NT2/D1 (cell line): Measurements from ENCODE around the gene PTPN23.

Experiments
- DNase-seq: peaks from one replicate; pipeline ENCODE4 v3.0.0-alpha.2; 2011; ENCODE audit warnings: low read depth, low spot score
- H3K27me3 ChIP-seq: 2 replicates; pipeline ENCODE4 v1.6.0; 2011; ENCODE audit warnings: mild to moderate bottlenecking; ENCODE audit not compliant: insufficient read length, insufficient read depth
- H3K36me3 ChIP-seq: 2 replicates; pipeline ENCODE4 v1.6.1; 2011; ENCODE audit warnings: mild to moderate bottlenecking, low read length, mixed read lengths; ENCODE audit not compliant: insufficient read depth, insufficient read length
- H3K4me1 ChIP-seq: 2 replicates; pipeline ENCODE4 v1.5.1; 2011; ENCODE audit not compliant: insufficient read depth, insufficient read length
- H3K4me3 ChIP-seq: 2 replicates; pipeline ENCODE4 v1.5.1; 2011; ENCODE audit warnings: low read depth; ENCODE audit not compliant: insufficient read length
- H3K9ac ChIP-seq: 2 replicates; pipeline ENCODE4 v1.6.0; 2011; ENCODE audit warnings: low read depth; ENCODE audit not compliant: insufficient read length
- H3K9me3 ChIP-seq: 2 replicates; pipeline ENCODE4 v1.5.1; 2011; ENCODE audit warnings: mild to moderate bottlenecking, low read length; ENCODE audit not compliant: insufficient read depth
- SUZ12 ChIP-seq: IDR thresholded peaks from 2 replicates; pipeline ENCODE4 v1.6.1; 2011; ENCODE audit not compliant: insufficient read length, insufficient read depth; ENCODE audit errors: extremely low read depth
- YY1 ChIP-seq: IDR thresholded peaks from 2 replicates; pipeline ENCODE4 v1.6.1; 2011; ENCODE audit not compliant: insufficient read length, insufficient read depth
- ZNF274 ChIP-seq: IDR thresholded peaks from 2 replicates; pipeline ENCODE4 v1.6.1; 2011; ENCODE audit warnings: mild to moderate bottlenecking, low read depth, low read length

PTPN23 gene

DNA sequence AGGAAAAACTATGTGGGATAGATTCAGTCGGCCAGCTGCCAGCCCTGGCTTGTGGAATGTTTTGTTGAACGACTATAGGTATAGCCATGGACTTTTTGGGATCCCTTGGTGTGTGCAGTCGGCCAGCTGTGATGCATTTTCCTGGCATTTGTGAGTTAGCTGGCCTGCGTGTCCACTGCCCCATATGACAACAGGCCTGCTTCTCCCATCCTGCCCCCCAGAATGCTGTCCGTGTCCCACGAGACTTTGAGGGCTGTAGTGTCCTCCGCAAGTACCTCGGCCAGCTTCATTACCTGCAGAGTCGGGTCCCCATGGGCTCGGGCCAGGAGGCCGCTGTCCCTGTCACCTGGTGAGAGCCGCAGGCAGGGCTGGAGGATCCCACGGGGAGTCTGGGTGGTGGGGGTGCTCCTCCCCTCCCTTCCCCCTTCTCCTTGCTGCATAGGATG is 23.6 kb downstream of the PTPN23 start:
- no peak for DNase-seq
- Histone ChIP-seq H3K4me3 (no peak overlapping the region), H3K27me3 (no peaks in the 10 kb centered on the region), H3K36me3 (peaks cover 54% of the 10 kb centered on the region), H3K9ac (no peak overlapping the region), H3K9me3 (no peaks in the 10 kb centered on the region), H3K4me1 (peaks cover 4% of the 10 kb centered on the region)
- TF ChIP-seq ZNF274 (no peak), SUZ12 (no peak), YY1 (no peak)

DNA sequence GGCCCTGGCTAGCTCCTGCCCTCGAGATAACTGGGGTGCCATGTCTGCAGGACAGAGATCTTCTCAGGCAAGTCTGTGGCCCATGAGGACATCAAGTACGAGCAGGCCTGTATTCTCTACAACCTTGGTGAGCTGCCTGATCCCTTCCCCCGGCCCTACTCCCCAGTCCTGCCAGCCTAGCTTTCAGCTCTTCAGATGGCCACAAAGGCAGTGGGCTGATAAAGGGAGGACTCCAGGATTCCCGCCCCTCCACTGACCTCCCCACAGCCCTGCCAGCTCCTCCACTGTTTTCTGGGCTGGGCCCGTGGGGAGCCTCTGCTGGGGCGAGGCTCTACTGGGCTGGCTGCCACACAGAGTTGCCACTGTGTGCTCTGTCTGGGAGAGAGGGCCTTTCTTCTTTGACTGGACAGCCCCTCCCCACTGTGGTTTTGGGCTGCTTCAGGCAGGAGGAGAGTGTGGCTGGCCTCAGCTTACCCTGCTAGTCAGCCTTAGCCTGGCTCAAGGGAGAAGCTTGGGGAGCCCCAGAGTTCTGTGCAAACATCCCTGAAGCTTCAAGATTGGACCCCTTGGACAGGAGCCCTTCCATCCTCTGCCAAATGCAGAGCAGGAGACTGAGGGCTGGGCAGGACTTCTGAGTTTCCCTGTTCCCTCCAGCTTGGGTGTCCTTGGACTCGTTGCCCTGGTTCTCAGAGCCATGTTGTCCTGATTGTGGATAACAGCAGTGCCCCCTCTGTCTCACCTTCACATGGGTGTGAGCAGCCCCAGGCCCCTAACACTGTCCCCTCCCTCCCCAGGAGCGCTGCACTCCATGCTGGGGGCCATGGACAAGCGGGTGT is 24.4 kb downstream of the PTPN23 start:
- Histone ChIP-seq H3K9ac (no peak overlapping the region), H3K36me3 (peaks cover 59% of the 10 kb centered on the region), H3K4me3 (no peak overlapping the region), H3K9me3 (no peaks in the 10 kb centered on the region), H3K27me3 (no peaks in the 10 kb centered on the region), H3K4me1 (peaks cover 4% of the 10 kb centered on the region)
- no peak for DNase-seq
- TF ChIP-seq SUZ12 (no peak), YY1 (no peak), ZNF274 (no peak)

DNA sequence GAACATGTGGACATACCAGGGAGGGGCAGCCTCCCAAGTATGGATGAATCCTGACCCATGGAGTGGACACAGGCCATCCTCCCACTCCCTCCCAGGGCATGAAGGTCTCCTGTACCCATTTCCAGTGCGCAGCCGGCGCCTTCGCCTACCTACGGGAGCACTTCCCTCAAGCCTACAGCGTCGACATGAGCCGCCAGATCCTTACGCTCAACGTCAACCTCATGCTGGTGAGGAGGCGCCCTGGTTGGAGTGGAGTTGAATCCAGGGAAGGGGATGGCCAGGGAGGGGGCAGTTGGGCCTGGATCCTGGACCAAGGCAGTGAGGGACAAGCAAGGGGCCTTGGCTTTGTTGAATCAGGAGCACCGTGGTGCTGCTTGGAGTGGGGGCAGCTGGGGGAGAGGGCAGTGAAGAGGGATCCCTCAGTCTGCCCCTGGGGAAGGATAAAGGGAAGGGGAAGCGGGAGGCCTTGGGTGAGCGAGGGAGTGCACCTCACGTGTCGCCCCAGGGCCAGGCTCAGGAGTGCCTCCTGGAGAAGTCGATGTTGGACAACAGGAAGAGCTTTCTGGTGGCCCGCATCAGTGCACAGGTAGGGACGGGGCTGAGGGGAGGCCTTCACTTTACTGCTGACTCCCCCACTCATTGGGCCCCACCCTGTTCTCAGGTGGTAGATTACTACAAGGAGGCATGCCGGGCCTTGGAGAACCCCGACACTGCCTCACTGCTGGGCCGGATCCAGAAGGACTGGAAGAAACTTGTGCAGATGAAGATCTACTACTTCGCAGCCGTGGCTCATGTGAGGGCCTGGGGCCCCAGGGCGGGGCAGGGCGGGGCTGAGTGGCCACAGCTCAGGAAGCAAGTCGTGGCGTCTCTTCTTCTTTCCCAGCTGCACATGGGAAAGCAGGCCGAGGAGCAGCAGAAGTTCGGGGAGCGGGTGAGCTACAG is 25.3 kb downstream of the PTPN23 start:
- no peak overlapping the region for H3K4me3 ChIP-seq
- DNase-seq, result no peak
- H3K9me3 ChIP-seq, result no peaks in the 10 kb centered on the region
- TF ChIP-seq YY1 (no peak), SUZ12 (no peak), ZNF274 (no peak)
- H3K9ac ChIP-seq, result no peak overlapping the region
- H3K27me3 ChIP-seq, result no peaks in the 10 kb centered on the region
- H3K36me3 ChIP-seq, result peaks cover 59% of the 10 kb centered on the region
- peaks cover 4% of the 10 kb centered on the region for H3K4me1 ChIP-seq

GRCh38 chr3:47406762-47407149 is 25.9 kb downstream of the PTPN23 start:
- Histone ChIP-seq H3K9ac (no peak overlapping the region), H3K36me3 (peaks cover 63% of the 10 kb centered on the region), H3K9me3 (no peaks in the 10 kb centered on the region), H3K4me1 (peaks cover 4% of the 10 kb centered on the region), H3K4me3 (no peak overlapping the region), H3K27me3 (no peaks in the 10 kb centered on the region)
- DNase-seq, result no peak
- TF ChIP-seq SUZ12, result no peak
- no peak for TF ChIP-seq YY1
- TF ChIP-seq ZNF274, result no peak

DNA sequence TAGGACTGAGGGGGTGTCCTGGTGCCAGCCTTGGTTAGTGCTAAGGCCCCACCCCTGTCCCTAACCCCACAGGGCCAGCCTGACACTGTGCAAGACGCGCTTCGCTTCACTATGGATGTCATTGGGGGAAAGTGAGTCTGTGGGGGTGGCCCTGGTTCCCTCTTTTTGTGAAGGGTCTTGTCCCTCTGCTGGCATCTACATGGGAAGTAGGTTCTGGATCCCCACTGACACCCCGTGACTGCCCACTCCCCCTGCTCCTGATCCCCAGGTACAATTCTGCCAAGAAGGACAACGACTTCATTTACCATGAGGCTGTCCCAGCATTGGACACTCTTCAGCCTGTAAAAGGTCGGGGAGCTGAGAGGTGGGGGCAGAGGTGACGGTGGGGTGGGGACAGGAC is 26.4 kb downstream of the PTPN23 start:
- no peaks in the 10 kb centered on the region for H3K27me3 ChIP-seq
- peaks cover 66% of the 10 kb centered on the region for H3K36me3 ChIP-seq
- peaks cover 4% of the 10 kb centered on the region for H3K4me1 ChIP-seq
- TF ChIP-seq ZNF274 (no peak), YY1 (no peak), SUZ12 (no peak)
- no peak overlapping the region for H3K4me3 ChIP-seq
- DNase-seq, result no peak
- no peak overlapping the region for H3K9ac ChIP-seq
- H3K9me3 ChIP-seq, result no peaks in the 10 kb centered on the region

- TF ChIP-seq SUZ12 (no peak), YY1 (no peak), ZNF274 (no peak)
- peaks cover 4% of the 10 kb centered on the region for H3K4me1 ChIP-seq
- no peaks in the 10 kb centered on the region for H3K9me3 ChIP-seq
- DNase-seq, result no peak
- H3K27me3 ChIP-seq, result no peaks in the 10 kb centered on the region
- no peak overlapping the region for H3K9ac ChIP-seq
- no peak overlapping the region for H3K4me3 ChIP-seq
- H3K36me3 ChIP-seq, result peaks cover 76% of the 10 kb centered on the region
Observed at GRCh38 chr3:47407896-47408838, 27.3 kb downstream of the PTPN23 start.
